ACC112 (cell line): Measurements from ENCODE around the gene PARM1.

ENCODE experiments used
- H2AFZ ChIP-seq: fragments of 200-600 bp; sonication (generic); one replicate; pipeline ENCODE4 v1.6.0; 2017; ENCODE audit warnings: antibody characterized with exemption, low read length; ENCODE audit not compliant: unreplicated experiment
- H3K27ac ChIP-seq: fragments of 200-600 bp; sonication (generic); 2 replicates; pipeline ENCODE4 v1.5.1; 2014; ENCODE audit warnings: low read depth, mild to moderate bottlenecking, antibody characterized with exemption, low read length, moderate library complexity
- H3K27me3 ChIP-seq: fragments of 200-600 bp; sonication (generic); 2 replicates; pipeline ENCODE4 v1.6.1; 2014; ENCODE audit warnings: mild to moderate bottlenecking, antibody characterized with exemption, low read length, moderate library complexity, mixed read lengths; ENCODE audit not compliant: insufficient read depth
- H3K36me3 ChIP-seq: fragments of 200-600 bp; sonication (generic); 2 replicates; pipeline ENCODE4 v1.6.1; 2016; ENCODE audit warnings: mild to moderate bottlenecking, antibody characterized with exemption, low read length, moderate library complexity, mixed read lengths; ENCODE audit not compliant: insufficient read depth
- H3K4me1 ChIP-seq: fragments of 200-600 bp; sonication (generic); one replicate; pipeline ENCODE4 v1.6.1; 2016; ENCODE audit warnings: low read length, mixed read lengths; ENCODE audit not compliant: insufficient read depth, unreplicated experiment, control insufficient read depth
- H3K4me3 ChIP-seq: fragments of 200-600 bp; sonication (generic); 2 replicates; pipeline ENCODE4 v1.5.1; 2014; ENCODE audit warnings: mild to moderate bottlenecking, low read depth, low read length
- H3K79me2 ChIP-seq: fragments of 200-600 bp; sonication (generic); one replicate; pipeline ENCODE4 v1.6.0; 2016; ENCODE audit warnings: low read length; ENCODE audit not compliant: control insufficient read depth, unreplicated experiment, insufficient read depth

Gene PARM1

DNA sequence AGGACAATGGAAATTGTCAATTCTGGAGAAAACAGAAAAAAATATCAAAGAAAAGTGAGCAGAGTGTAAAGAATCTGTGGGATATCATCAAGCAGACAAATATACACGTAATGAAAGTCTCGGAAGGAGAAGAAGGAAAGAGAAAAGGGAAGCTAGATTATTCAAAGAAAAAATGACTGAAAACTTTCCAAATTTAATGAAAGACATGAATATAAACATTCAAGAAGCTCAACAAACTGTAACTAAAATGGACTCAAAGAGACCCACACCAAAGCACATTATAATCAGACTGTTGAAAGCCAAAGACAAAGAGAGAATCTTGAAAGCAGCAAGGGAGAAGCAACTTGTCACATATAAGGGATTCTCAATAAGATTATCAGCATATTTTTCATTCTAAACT, 28.3 kb downstream of the PARM1 start:
- H3K27ac ChIP-seq = no peak overlapping the region
- no peak overlapping the region for H2AFZ ChIP-seq
- no peaks in the 10 kb centered on the region for H3K79me2 ChIP-seq
- no peaks in the 10 kb centered on the region for H3K36me3 ChIP-seq
- no peaks in the 10 kb centered on the region for H3K27me3 ChIP-seq
- H3K4me1 ChIP-seq = no peaks in the 10 kb centered on the region
- no peak overlapping the region for H3K4me3 ChIP-seq

DNA sequence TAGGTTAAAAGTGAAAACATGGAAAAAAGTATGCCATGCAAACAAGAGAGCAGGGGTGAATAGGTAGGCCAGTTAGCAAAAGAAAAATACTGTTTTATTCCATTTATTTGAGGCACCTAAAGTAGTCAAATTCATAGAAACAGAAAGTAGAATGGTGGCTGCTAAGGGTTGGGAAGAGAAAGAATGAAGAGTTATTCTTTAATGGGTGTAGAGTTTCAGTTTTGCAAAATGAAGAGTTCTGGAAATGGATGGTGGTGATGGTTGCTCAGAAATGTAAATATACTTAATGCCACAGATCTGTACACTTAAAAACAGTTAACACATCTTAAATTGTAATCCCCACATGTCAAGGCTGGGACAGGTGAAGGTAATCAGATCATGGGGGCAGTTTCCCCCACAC, 29.7 kb downstream of the PARM1 start:
- H3K27ac ChIP-seq = no peak overlapping the region
- no peaks in the 10 kb centered on the region for H3K79me2 ChIP-seq
- H3K4me3 ChIP-seq = no peak overlapping the region
- H3K4me1 ChIP-seq = no peaks in the 10 kb centered on the region
- H3K36me3 ChIP-seq = no peaks in the 10 kb centered on the region
- H3K27me3 ChIP-seq = no peaks in the 10 kb centered on the region
- no peak overlapping the region for H2AFZ ChIP-seq

- Histone ChIP-seq H3K79me2 (no peaks in the 10 kb centered on the region), H3K4me1 (no peaks in the 10 kb centered on the region), H3K27me3 (no peaks in the 10 kb centered on the region), H3K27ac (no peak overlapping the region), H2AFZ (no peak overlapping the region), H3K36me3 (no peaks in the 10 kb centered on the region), H3K4me3 (no peak overlapping the region)
These were observed 31.4 kb downstream of the PARM1 start for GRCh38 chr4:74964311-74964710.

GRCh38 chr4:74967324-74967723, 34.4 kb downstream of the PARM1 start:
- Histone ChIP-seq H3K79me2 (no peaks in the 10 kb centered on the region), H3K27me3 (no peaks in the 10 kb centered on the region), H3K4me1 (no peaks in the 10 kb centered on the region), H3K36me3 (no peaks in the 10 kb centered on the region), H3K27ac (no peak overlapping the region), H2AFZ (no peak overlapping the region), H3K4me3 (no peak overlapping the region)

DNA sequence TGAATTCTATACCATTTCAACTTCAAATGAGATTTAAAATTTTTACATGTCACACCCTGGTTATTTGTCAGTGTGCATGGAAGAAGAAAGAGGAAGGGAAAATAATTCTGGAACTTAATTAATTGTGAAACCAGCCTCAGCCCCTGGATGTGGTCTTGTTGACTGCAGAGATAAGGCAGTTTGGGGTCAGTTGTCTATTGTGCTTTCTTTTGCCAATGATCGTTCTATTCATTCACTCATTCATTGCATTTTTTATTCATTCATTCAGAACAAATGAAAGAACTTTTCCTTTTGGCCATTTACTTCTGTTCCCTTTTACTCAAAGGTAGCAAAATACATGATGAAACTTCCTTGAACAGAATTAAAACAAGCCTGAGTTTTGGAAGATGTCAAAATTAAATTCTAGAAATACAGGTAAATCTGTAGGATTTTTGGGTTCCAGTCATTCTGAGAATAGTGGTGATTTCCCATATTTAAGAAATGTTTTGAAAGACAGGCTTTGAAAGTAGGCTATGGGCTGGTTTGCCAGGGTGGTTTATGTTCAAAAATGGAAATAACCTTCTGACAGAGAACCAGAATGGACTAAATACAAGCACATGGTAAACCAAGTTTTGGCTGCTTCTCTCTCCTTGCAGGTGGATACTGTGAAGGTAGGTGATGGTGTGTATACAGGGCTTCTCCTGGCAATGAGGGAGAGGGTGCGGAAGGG, 35.7 kb downstream of the PARM1 start:
- no peak overlapping the region for H3K4me3 ChIP-seq
- no peak overlapping the region for H3K27ac ChIP-seq

GRCh38 chr4:74969507-74970474, 36.9 kb downstream of the PARM1 start:
- H3K36me3 ChIP-seq = no peaks in the 10 kb centered on the region
- no peaks in the 10 kb centered on the region for H3K27me3 ChIP-seq
- H3K79me2 ChIP-seq = no peaks in the 10 kb centered on the region

More for the DNA sequence above, 35.7 kb downstream of the PARM1 start:
- Histone ChIP-seq H3K36me3 (no peaks in the 10 kb centered on the region), H3K27me3 (no peaks in the 10 kb centered on the region), H3K4me1 (no peaks in the 10 kb centered on the region), H2AFZ (no peak overlapping the region), H3K79me2 (no peaks in the 10 kb centered on the region)

DNA sequence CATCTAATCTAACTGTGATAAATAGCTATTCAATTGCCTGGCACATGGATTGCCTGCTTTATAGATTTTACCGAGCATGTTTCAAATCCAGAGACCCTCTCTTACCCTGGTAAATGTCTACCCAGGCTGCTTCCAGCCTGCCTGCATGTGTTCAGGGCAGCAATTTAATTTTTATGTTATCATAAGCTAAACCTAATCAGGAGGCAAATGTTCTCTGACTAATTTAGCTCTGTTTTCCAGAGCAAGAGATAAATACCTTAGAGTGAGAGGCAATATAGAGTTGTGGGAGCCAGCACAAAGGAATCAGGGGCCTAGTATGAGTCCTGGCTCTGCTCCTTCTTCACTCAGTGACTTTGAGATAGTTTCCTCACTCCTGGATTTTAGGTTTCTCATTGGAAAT, 37.7 kb downstream of the PARM1 start:
- H2AFZ ChIP-seq = no peak overlapping the region

More at GRCh38 chr4:74969507-74970474, 36.9 kb downstream of the PARM1 start:
- H3K4me1 ChIP-seq = no peaks in the 10 kb centered on the region
- no peak overlapping the region for H3K4me3 ChIP-seq
- no peak overlapping the region for H3K27ac ChIP-seq
- H2AFZ ChIP-seq = no peak overlapping the region

GRCh38 chr4:74971862-74972261, 38.9 kb downstream of the PARM1 start:
- no peak overlapping the region for H3K4me3 ChIP-seq
- H3K27ac ChIP-seq = no peak overlapping the region
- H3K79me2 ChIP-seq = no peaks in the 10 kb centered on the region
- H3K27me3 ChIP-seq = no peaks in the 10 kb centered on the region
- no peak overlapping the region for H2AFZ ChIP-seq
- no peaks in the 10 kb centered on the region for H3K36me3 ChIP-seq
- H3K4me1 ChIP-seq = no peaks in the 10 kb centered on the region

More for the DNA sequence above, 37.7 kb downstream of the PARM1 start:
- Histone ChIP-seq H3K4me3 (no peak overlapping the region), H3K79me2 (no peaks in the 10 kb centered on the region), H3K27ac (no peak overlapping the region), H3K27me3 (no peaks in the 10 kb centered on the region), H3K4me1 (no peaks in the 10 kb centered on the region), H3K36me3 (no peaks in the 10 kb centered on the region)

DNA sequence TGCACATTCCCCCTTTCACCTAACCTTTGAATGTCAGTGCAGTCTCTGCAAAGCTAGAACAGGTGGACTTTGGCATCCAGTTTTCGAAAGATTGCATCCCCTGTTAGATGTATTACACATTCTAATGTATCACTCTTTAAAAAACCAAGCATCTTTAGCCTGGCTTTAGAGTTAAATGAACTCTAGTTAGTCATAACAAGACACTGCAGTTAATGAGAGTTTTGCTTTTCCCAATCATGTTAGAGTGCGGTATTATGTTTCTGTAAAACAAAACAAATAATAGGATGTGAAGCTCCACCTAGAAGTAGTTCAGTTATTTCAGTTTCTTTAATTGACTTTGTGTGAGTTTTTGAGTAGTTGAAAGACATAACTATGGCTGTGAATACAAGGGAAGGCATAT, 42.2 kb downstream of the PARM1 start:
- Histone ChIP-seq H3K27me3 (no peaks in the 10 kb centered on the region), H2AFZ (no peak overlapping the region), H3K27ac (no peak overlapping the region), H3K79me2 (no peaks in the 10 kb centered on the region), H3K4me3 (no peak overlapping the region), H3K36me3 (no peaks in the 10 kb centered on the region), H3K4me1 (no peaks in the 10 kb centered on the region)

GRCh38 chr4:74975848-74976824, 43.2 kb downstream of the PARM1 start:
- no peaks in the 10 kb centered on the region for H3K4me1 ChIP-seq
- H2AFZ ChIP-seq = no peak overlapping the region
- H3K4me3 ChIP-seq = no peak overlapping the region
- no peak overlapping the region for H3K27ac ChIP-seq
- no peaks in the 10 kb centered on the region for H3K79me2 ChIP-seq
- no peaks in the 10 kb centered on the region for H3K27me3 ChIP-seq
- H3K36me3 ChIP-seq = no peaks in the 10 kb centered on the region
